Measurements from ENCODE around the gene EID3. TPM values are rescaled to one million over a fixed set of nuclear protein-coding genes. Genes with fewer than 3 reads are reported as not detected.
"Not testable (repeated sequence)": the region's sequence is repeated elsewhere in the genome, so short reads cannot be mapped to it uniquely, and the experiment has no call there.

Gene EID3
- total RNA-seq, 1 experiment from 2014 or later: 0.63 TPM

GRCh38 chr12:104331376-104331775 lies 27.8 kb downstream of the EID3 start:
- H3K4me1 ChIP-seq: no peaks in the 10 kb centered on the region
- no peak for DNase-seq
- no peaks in the 10 kb centered on the region for H3K27me3 ChIP-seq
- no peak overlapping the region for H3K4me3 ChIP-seq
- no peak overlapping the region for H3K27ac ChIP-seq
- H3K9me3 ChIP-seq (replicated peaks): no peaks in the 10 kb centered on the region
- peaks cover 44% of the 10 kb centered on the region for H3K36me3 ChIP-seq

- peaks cover 36% of the 10 kb centered on the region for H3K36me3 ChIP-seq
- not testable (repeated sequence) for H3K4me3 ChIP-seq; H3K27me3 ChIP-seq; DNase-seq; H3K27ac ChIP-seq; H3K9me3 ChIP-seq (replicated peaks); H3K4me1 ChIP-seq
These were observed 28.7 kb downstream of the EID3 start for GRCh38 chr12:104332273-104332672.

GRCh38 chr12:104333692-104334255 lies 30.2 kb downstream of the EID3 start:
- Histone ChIP-seq H3K9me3 (replicated peaks) (no peaks in the 10 kb centered on the region), H3K36me3 (peaks cover 24% of the 10 kb centered on the region), H3K27me3 (no peaks in the 10 kb centered on the region), H3K4me1 (no peaks in the 10 kb centered on the region), H3K27ac (no peak overlapping the region), H3K4me3 (no peak overlapping the region)
- no peak for DNase-seq

GRCh38 chr12:104334581-104334980 lies 31.0 kb downstream of the EID3 start:
- no peaks in the 10 kb centered on the region for H3K4me1 ChIP-seq
- H3K27ac ChIP-seq: no peak overlapping the region
- no peaks in the 10 kb centered on the region for H3K9me3 ChIP-seq (replicated peaks)
- no peak overlapping the region for H3K4me3 ChIP-seq
- H3K27me3 ChIP-seq: no peaks in the 10 kb centered on the region
- no peak for DNase-seq
- H3K36me3 ChIP-seq: peaks cover 29% of the 10 kb centered on the region

GRCh38 chr12:104336115-104336514 lies 32.6 kb downstream of the EID3 start:
- no peak overlapping the region for H3K27ac ChIP-seq
- no peak for DNase-seq
- H3K27me3 ChIP-seq: no peaks in the 10 kb centered on the region
- H3K4me3 ChIP-seq: no peak overlapping the region
- H3K36me3 ChIP-seq: peaks cover 35% of the 10 kb centered on the region
- no peaks in the 10 kb centered on the region for H3K9me3 ChIP-seq (replicated peaks)
- H3K4me1 ChIP-seq: no peaks in the 10 kb centered on the region

GRCh38 chr12:104337030-104337558 lies 33.6 kb downstream of the EID3 start:
- Histone ChIP-seq H3K27me3 (no peaks in the 10 kb centered on the region), H3K4me1 (no peaks in the 10 kb centered on the region), H3K4me3 (no peak overlapping the region), H3K9me3 (replicated peaks) (no peaks in the 10 kb centered on the region), H3K36me3 (peaks cover 37% of the 10 kb centered on the region), H3K27ac (no peak overlapping the region)
- DNase-seq: no peak

- no peaks in the 10 kb centered on the region for H3K27me3 ChIP-seq
These were observed 36.1 kb downstream of the EID3 start for GRCh38 chr12:104339663-104340062.

GRCh38 chr12:104340177-104340576 lies 36.6 kb downstream of the EID3 start:
- H3K4me1 ChIP-seq: no peaks in the 10 kb centered on the region
- no peak overlapping the region for H3K4me3 ChIP-seq
- no peak overlapping the region for H3K27ac ChIP-seq
- no peaks in the 10 kb centered on the region for H3K9me3 ChIP-seq (replicated peaks)
- no peak for DNase-seq
- H3K36me3 ChIP-seq: peaks cover 24% of the 10 kb centered on the region
- no peaks in the 10 kb centered on the region for H3K27me3 ChIP-seq

More at GRCh38 chr12:104339663-104340062, 36.1 kb downstream of the EID3 start:
- Histone ChIP-seq H3K4me1 (no peaks in the 10 kb centered on the region), H3K4me3 (no peak overlapping the region), H3K9me3 (replicated peaks) (no peaks in the 10 kb centered on the region), H3K36me3 (peaks cover 27% of the 10 kb centered on the region), H3K27ac (no peak overlapping the region)
- no peak for DNase-seq

GRCh38 chr12:104340925-104341611 lies 37.5 kb downstream of the EID3 start:
- Histone ChIP-seq H3K27ac (no peak overlapping the region), H3K4me1 (no peaks in the 10 kb centered on the region), H3K9me3 (replicated peaks) (no peaks in the 10 kb centered on the region), H3K27me3 (no peaks in the 10 kb centered on the region), H3K36me3 (peaks cover 24% of the 10 kb centered on the region), H3K4me3 (no peak overlapping the region)
- no peak for DNase-seq

- peaks cover 24% of the 10 kb centered on the region for H3K36me3 ChIP-seq
These were observed 38.6 kb downstream of the EID3 start for GRCh38 chr12:104342147-104342546.

GRCh38 chr12:104342635-104343249 lies 39.2 kb downstream of the EID3 start:
- Histone ChIP-seq H3K4me3 (no peak overlapping the region), H3K36me3 (peaks cover 27% of the 10 kb centered on the region), H3K27me3 (no peaks in the 10 kb centered on the region), H3K4me1 (no peaks in the 10 kb centered on the region), H3K27ac (no peak overlapping the region), H3K9me3 (replicated peaks) (no peaks in the 10 kb centered on the region)
- DNase-seq: no peak

More at GRCh38 chr12:104342147-104342546, 38.6 kb downstream of the EID3 start:
- Histone ChIP-seq H3K27ac (no peak overlapping the region), H3K9me3 (replicated peaks) (no peaks in the 10 kb centered on the region), H3K27me3 (no peaks in the 10 kb centered on the region), H3K4me3 (no peak overlapping the region), H3K4me1 (no peaks in the 10 kb centered on the region)
- DNase-seq: no peak

GRCh38 chr12:104344682-104345081 lies 41.1 kb downstream of the EID3 start:
- Histone ChIP-seq H3K4me3 (no peak overlapping the region), H3K36me3 (peaks cover 32% of the 10 kb centered on the region), H3K27me3 (no peaks in the 10 kb centered on the region), H3K27ac (no peak overlapping the region), H3K9me3 (replicated peaks) (no peaks in the 10 kb centered on the region), H3K4me1 (no peaks in the 10 kb centered on the region)
- DNase-seq: no peak

- Histone ChIP-seq H3K4me3 (no peak overlapping the region), H3K9me3 (replicated peaks) (no peaks in the 10 kb centered on the region), H3K27me3 (no peaks in the 10 kb centered on the region), H3K4me1 (no peaks in the 10 kb centered on the region), H3K36me3 (peaks cover 33% of the 10 kb centered on the region), H3K27ac (no peak overlapping the region)
- DNase-seq: no peak
These were observed 41.9 kb downstream of the EID3 start for GRCh38 chr12:104345234-104346066.

- Histone ChIP-seq H3K4me1 (no peaks in the 10 kb centered on the region), H3K4me3 (no peak overlapping the region), H3K9me3 (replicated peaks) (no peaks in the 10 kb centered on the region), H3K27ac (no peak overlapping the region), H3K27me3 (no peaks in the 10 kb centered on the region), H3K36me3 (peaks cover 24% of the 10 kb centered on the region)
- no peak for DNase-seq
These were observed 44.0 kb downstream of the EID3 start for GRCh38 chr12:104347374-104348075.
